HG03571 (cell line): ENCODE measurements around the gene C2CD2L.
"Not testable (repeated sequence)": the region's sequence is repeated elsewhere in the genome, so short reads cannot be mapped to it uniquely, and the experiment has no call there.

ENCODE experiments used
- ATAC-seq: cut with Tn5 transposase; IDR thresholded peaks from one replicate; pipeline ENCODE4 v1.9.1; 2021; ENCODE audit not compliant: unreplicated experiment

C2CD2L gene

GRCh38 chr11:119149018-119149785 lies 42.1 kb downstream of the C2CD2L start, which contains the start of gene ABCG4:
Gene ABCG4, plus strand, starts transcription at chr11:119149052. Its CDS starts 914 bp downstream, at chr11:119149966.
- ATAC-seq = no peak

GRCh38 chr11:119149786-119150275 lies 42.7 kb downstream of the C2CD2L start:
- ATAC-seq = no peak

GRCh38 chr11:119152043-119152442 lies 44.9 kb downstream of the C2CD2L start:
- ATAC-seq = no peak

- no peak for ATAC-seq
Observed at GRCh38 chr11:119152604-119153003, 45.5 kb downstream of the C2CD2L start.

GRCh38 chr11:119153049-119153818 lies 46.1 kb downstream of the C2CD2L start:
- ATAC-seq = no peak

- no peak for ATAC-seq
Observed at GRCh38 chr11:119154178-119154577, 47.0 kb downstream of the C2CD2L start.

GRCh38 chr11:119155733-119156492 lies 48.8 kb downstream of the C2CD2L start:
- no peak for ATAC-seq

- ATAC-seq = no peak
Observed at GRCh38 chr11:119156496-119156895, 49.4 kb downstream of the C2CD2L start.

- no peak for ATAC-seq
Observed at GRCh38 chr11:119157063-119157462, 49.9 kb downstream of the C2CD2L start.

GRCh38 chr11:119158467-119158866 lies 51.3 kb downstream of the C2CD2L start:
- no peak for ATAC-seq

- ATAC-seq = no peak
Observed at GRCh38 chr11:119160151-119160550, 53.0 kb downstream of the C2CD2L start.

- no peak for ATAC-seq
Observed at GRCh38 chr11:119161871-119162270, 54.7 kb downstream of the C2CD2L start.

GRCh38 chr11:119166368-119167076 lies 59.4 kb downstream of the C2CD2L start:
- no peak for ATAC-seq

GRCh38 chr11:119167077-119167458 lies 59.9 kb downstream of the C2CD2L start:
- not testable (repeated sequence) for ATAC-seq

GRCh38 chr11:119167933-119168332 lies 60.8 kb downstream of the C2CD2L start:
- no peak for ATAC-seq
